ENCODE measurements around the gene EDEM1.

The EDEM1 gene

DNA sequence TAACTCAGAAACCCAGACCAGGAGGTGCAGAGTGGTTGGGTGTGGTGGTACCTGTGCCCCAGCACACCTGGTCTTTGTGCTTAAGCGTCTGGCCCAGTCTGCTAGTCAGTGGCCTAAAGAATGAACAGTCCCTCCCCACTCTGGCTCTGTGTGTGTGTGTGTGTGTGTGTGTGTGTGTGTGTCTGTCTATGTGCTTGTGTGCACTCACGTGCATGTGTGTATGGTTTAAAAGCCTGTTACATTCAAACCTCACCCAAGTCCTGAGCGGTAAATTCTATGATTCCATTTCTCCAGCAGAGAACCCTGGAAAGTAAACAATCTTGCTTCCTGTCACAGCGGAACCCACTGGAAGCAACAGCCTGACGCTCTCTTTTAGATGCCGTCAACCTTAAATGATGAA is 34.2 kb downstream of the EDEM1 start:
- H3K4me1 ChIP-seq (ENCODE audit: insufficient read depth, low read length): peaks cover 11% of the 10 kb centered on the region
- H3K27me3 ChIP-seq (ENCODE audit: control insufficient read depth in 1 of 2, insufficient read depth in 2 of 2, low read length in 2 of 2): no peaks in the 10 kb centered on the region
- H3K4me3 ChIP-seq (ENCODE audit: low read depth in 1 of 2, low read length in 2 of 2): no peak overlapping the region
- no peak overlapping the region for H3K27ac ChIP-seq (ENCODE audit: low read depth, low read length)
- no peak overlapping the region for H3K9ac ChIP-seq (ENCODE audit: low read length)
- H3K9me3 ChIP-seq (ENCODE audit: low read length): no peaks in the 10 kb centered on the region
- peaks cover 5% of the 10 kb centered on the region for H3K36me3 ChIP-seq (ENCODE audit: insufficient read depth, low read length)

DNA sequence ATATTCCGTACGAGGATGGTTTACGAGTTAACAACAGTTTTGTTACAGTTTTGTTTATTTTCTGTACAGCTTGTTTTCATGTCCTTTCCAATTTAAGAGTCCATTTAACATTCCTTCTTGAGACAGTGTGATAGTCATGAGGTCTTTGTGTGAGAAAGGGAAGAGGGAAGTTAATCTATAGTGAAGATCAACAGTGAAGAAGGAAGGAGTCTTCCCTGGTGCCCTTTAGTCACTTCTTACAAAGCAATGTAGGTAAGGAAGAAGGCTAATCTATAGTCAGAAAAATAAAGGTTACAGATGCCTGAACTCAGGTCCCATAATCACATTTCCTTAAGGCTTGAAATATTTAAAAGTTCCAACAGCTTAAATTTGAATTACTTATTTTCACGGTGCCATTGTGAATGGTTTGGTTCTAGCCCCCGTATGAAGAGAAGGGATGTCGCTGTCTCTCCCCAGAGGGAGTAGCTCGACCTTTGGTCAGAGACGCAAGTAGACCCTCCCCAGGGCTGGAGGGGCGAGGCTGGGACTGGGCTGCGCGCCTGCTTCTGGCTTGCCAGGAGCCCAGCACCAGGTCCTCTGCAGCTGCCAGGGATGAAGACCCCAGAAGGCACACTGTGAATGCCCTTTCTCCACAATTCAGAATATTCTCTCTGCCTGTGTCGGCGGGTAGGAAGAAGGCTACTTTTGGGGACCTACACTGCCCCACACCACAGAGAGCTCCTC is 34.9 kb downstream of the EDEM1 start:
- H3K4me1 ChIP-seq (ENCODE audit: insufficient read depth, low read length): peaks cover 11% of the 10 kb centered on the region
- no peak overlapping the region for H3K9ac ChIP-seq (ENCODE audit: low read length)
- no peak overlapping the region for H3K27ac ChIP-seq (ENCODE audit: low read depth, low read length)
- no peaks in the 10 kb centered on the region for H3K27me3 ChIP-seq (ENCODE audit: control insufficient read depth in 1 of 2, insufficient read depth in 2 of 2, low read length in 2 of 2)
- H3K36me3 ChIP-seq (ENCODE audit: insufficient read depth, low read length): no peaks in the 10 kb centered on the region
- no peaks in the 10 kb centered on the region for H3K9me3 ChIP-seq (ENCODE audit: low read length)
- H3K4me3 ChIP-seq (ENCODE audit: low read depth in 1 of 2, low read length in 2 of 2): no peak overlapping the region

- Histone ChIP-seq H3K4me3 (ENCODE audit: low read depth in 1 of 2, low read length in 2 of 2) (no peak overlapping the region), H3K9me3 (ENCODE audit: low read length) (no peaks in the 10 kb centered on the region), H3K36me3 (ENCODE audit: insufficient read depth, low read length) (no peaks in the 10 kb centered on the region), H3K9ac (ENCODE audit: low read length) (no peak overlapping the region), H3K4me1 (ENCODE audit: insufficient read depth, low read length) (no peaks in the 10 kb centered on the region), H3K27me3 (ENCODE audit: control insufficient read depth in 1 of 2, insufficient read depth in 2 of 2, low read length in 2 of 2) (no peaks in the 10 kb centered on the region), H3K27ac (ENCODE audit: low read depth, low read length) (no peak overlapping the region)
Measured at GRCh38 chr3:5226783-5227182, 39.3 kb downstream of the EDEM1 start.

GRCh38 chr3:5227812-5228211 is 40.3 kb downstream of the EDEM1 start:
- H3K9me3 ChIP-seq (ENCODE audit: low read length): no peaks in the 10 kb centered on the region

GRCh38 chr3:5229414-5229813 is 41.9 kb downstream of the EDEM1 start:
- Histone ChIP-seq H3K9ac (ENCODE audit: low read length) (no peak overlapping the region), H3K27ac (ENCODE audit: low read depth, low read length) (no peak overlapping the region), H3K36me3 (ENCODE audit: insufficient read depth, low read length) (no peaks in the 10 kb centered on the region), H3K4me1 (ENCODE audit: insufficient read depth, low read length) (no peaks in the 10 kb centered on the region), H3K4me3 (ENCODE audit: low read depth in 1 of 2, low read length in 2 of 2) (no peak overlapping the region), H3K9me3 (ENCODE audit: low read length) (no peaks in the 10 kb centered on the region), H3K27me3 (ENCODE audit: control insufficient read depth in 1 of 2, insufficient read depth in 2 of 2, low read length in 2 of 2) (no peaks in the 10 kb centered on the region)

More at GRCh38 chr3:5227812-5228211, 40.3 kb downstream of the EDEM1 start:
- H3K27me3 ChIP-seq (ENCODE audit: control insufficient read depth in 1 of 2, insufficient read depth in 2 of 2, low read length in 2 of 2): no peaks in the 10 kb centered on the region
- H3K36me3 ChIP-seq (ENCODE audit: insufficient read depth, low read length): no peaks in the 10 kb centered on the region
- H3K4me1 ChIP-seq (ENCODE audit: insufficient read depth, low read length): no peaks in the 10 kb centered on the region
- no peak overlapping the region for H3K27ac ChIP-seq (ENCODE audit: low read depth, low read length)
- no peak overlapping the region for H3K9ac ChIP-seq (ENCODE audit: low read length)
- H3K4me3 ChIP-seq (ENCODE audit: low read depth in 1 of 2, low read length in 2 of 2): no peak overlapping the region

GRCh38 chr3:5231074-5231473 is 43.6 kb downstream of the EDEM1 start:
- Histone ChIP-seq H3K9me3 (ENCODE audit: low read length) (no peaks in the 10 kb centered on the region), H3K9ac (ENCODE audit: low read length) (no peak overlapping the region), H3K27me3 (ENCODE audit: control insufficient read depth in 1 of 2, insufficient read depth in 2 of 2, low read length in 2 of 2) (no peaks in the 10 kb centered on the region), H3K4me3 (ENCODE audit: low read depth in 1 of 2, low read length in 2 of 2) (no peak overlapping the region), H3K36me3 (ENCODE audit: insufficient read depth, low read length) (no peaks in the 10 kb centered on the region), H3K4me1 (ENCODE audit: insufficient read depth, low read length) (no peaks in the 10 kb centered on the region), H3K27ac (ENCODE audit: low read depth, low read length) (no peak overlapping the region)

- Histone ChIP-seq H3K36me3 (ENCODE audit: insufficient read depth, low read length) (no peaks in the 10 kb centered on the region), H3K9ac (ENCODE audit: low read length) (no peak overlapping the region), H3K4me3 (ENCODE audit: low read depth in 1 of 2, low read length in 2 of 2) (no peak overlapping the region), H3K27ac (ENCODE audit: low read depth, low read length) (no peak overlapping the region), H3K4me1 (ENCODE audit: insufficient read depth, low read length) (no peaks in the 10 kb centered on the region), H3K27me3 (ENCODE audit: control insufficient read depth in 1 of 2, insufficient read depth in 2 of 2, low read length in 2 of 2) (no peaks in the 10 kb centered on the region), H3K9me3 (ENCODE audit: low read length) (no peaks in the 10 kb centered on the region)
Measured at GRCh38 chr3:5231487-5231886, 44.0 kb downstream of the EDEM1 start.

DNA sequence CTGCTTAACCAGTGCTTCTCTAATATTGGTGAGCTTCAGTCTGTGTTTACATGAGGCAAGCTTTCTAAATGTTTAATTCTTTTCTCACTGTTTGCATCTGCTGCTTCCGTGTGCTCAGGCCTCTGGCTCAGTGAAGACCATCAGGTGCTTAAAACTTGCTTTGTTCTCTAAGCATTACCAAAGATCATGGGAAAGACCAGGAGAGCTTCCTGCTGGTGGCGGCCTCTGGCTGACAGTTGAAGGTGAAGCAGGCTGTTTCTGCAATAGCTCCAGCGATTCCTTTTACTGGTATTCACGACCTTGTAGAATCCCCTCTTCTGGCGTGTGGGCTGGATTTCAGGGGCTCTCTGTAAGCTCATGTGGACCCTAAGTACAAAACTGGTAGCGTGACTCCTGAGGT is 45.1 kb downstream of the EDEM1 start:
- H3K27ac ChIP-seq (ENCODE audit: low read depth, low read length): no peak overlapping the region
- no peaks in the 10 kb centered on the region for H3K9me3 ChIP-seq (ENCODE audit: low read length)
- no peaks in the 10 kb centered on the region for H3K4me1 ChIP-seq (ENCODE audit: insufficient read depth, low read length)
- no peaks in the 10 kb centered on the region for H3K27me3 ChIP-seq (ENCODE audit: control insufficient read depth in 1 of 2, insufficient read depth in 2 of 2, low read length in 2 of 2)
- no peak overlapping the region for H3K4me3 ChIP-seq (ENCODE audit: low read depth in 1 of 2, low read length in 2 of 2)
- H3K36me3 ChIP-seq (ENCODE audit: insufficient read depth, low read length): no peaks in the 10 kb centered on the region
- no peak overlapping the region for H3K9ac ChIP-seq (ENCODE audit: low read length)

- Histone ChIP-seq H3K4me1 (ENCODE audit: insufficient read depth, low read length) (no peaks in the 10 kb centered on the region), H3K36me3 (ENCODE audit: insufficient read depth, low read length) (no peaks in the 10 kb centered on the region), H3K27me3 (ENCODE audit: control insufficient read depth in 1 of 2, insufficient read depth in 2 of 2, low read length in 2 of 2) (no peaks in the 10 kb centered on the region), H3K9me3 (ENCODE audit: low read length) (no peaks in the 10 kb centered on the region), H3K4me3 (ENCODE audit: low read depth in 1 of 2, low read length in 2 of 2) (no peak overlapping the region), H3K9ac (ENCODE audit: low read length) (no peak overlapping the region), H3K27ac (ENCODE audit: low read depth, low read length) (no peak overlapping the region)
Measured at GRCh38 chr3:5233026-5233425, 45.5 kb downstream of the EDEM1 start.

- H3K9ac ChIP-seq (ENCODE audit: low read length): no peak overlapping the region
- no peak overlapping the region for H3K4me3 ChIP-seq (ENCODE audit: low read depth in 1 of 2, low read length in 2 of 2)
- no peaks in the 10 kb centered on the region for H3K4me1 ChIP-seq (ENCODE audit: insufficient read depth, low read length)
- H3K9me3 ChIP-seq (ENCODE audit: low read length): no peaks in the 10 kb centered on the region
- H3K27me3 ChIP-seq (ENCODE audit: control insufficient read depth in 1 of 2, insufficient read depth in 2 of 2, low read length in 2 of 2): no peaks in the 10 kb centered on the region
- no peak overlapping the region for H3K27ac ChIP-seq (ENCODE audit: low read depth, low read length)
- no peaks in the 10 kb centered on the region for H3K36me3 ChIP-seq (ENCODE audit: insufficient read depth, low read length)
Measured at GRCh38 chr3:5235655-5236054, 48.1 kb downstream of the EDEM1 start.

DNA sequence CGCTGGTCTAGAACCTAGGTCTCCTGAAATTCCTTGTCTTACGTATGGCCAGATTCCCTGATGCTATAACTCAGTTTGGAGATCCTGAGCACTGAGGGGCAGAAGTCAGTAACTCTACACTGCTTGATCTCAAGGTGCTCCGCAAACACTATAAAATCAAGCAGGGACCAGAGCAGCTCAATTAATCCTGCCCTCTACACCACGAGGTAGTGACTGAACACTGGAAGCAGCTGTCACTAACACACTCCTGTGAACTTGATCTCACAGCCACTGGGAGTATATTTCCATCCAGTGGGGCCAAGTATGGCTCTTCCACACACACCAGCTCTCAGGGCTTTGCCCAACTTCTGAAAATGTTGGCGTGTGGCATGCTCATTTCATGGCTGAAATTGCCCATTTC is 51.0 kb downstream of the EDEM1 start:
- no peaks in the 10 kb centered on the region for H3K9me3 ChIP-seq (ENCODE audit: low read length)

DNA sequence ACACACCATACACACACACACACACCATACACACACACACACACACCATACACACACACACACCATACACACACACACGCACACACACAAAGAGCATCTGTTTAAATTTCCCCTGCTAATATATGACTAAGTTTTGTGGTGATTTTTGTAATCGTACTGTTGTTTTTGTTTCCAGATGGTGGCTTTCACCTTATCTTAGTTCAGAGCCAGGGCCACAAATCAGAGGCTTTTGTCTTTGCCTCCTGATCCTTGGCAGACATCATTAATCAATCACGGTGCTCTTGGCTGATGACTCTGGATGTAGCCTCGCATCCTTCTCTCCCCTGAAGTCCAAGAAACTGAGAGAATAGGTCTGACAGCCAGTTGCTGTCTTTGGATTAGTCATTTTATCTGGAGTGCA is 52.1 kb downstream of the EDEM1 start:
- Histone ChIP-seq H3K27ac (ENCODE audit: low read depth, low read length) (no peak overlapping the region), H3K27me3 (ENCODE audit: control insufficient read depth in 1 of 2, insufficient read depth in 2 of 2, low read length in 2 of 2) (no peaks in the 10 kb centered on the region), H3K9ac (ENCODE audit: low read length) (no peak overlapping the region), H3K4me1 (ENCODE audit: insufficient read depth, low read length) (no peaks in the 10 kb centered on the region), H3K9me3 (ENCODE audit: low read length) (no peaks in the 10 kb centered on the region), H3K36me3 (ENCODE audit: insufficient read depth, low read length) (no peaks in the 10 kb centered on the region), H3K4me3 (ENCODE audit: low read depth in 1 of 2, low read length in 2 of 2) (no peak overlapping the region)

More for the DNA sequence above, 51.0 kb downstream of the EDEM1 start:
- Histone ChIP-seq H3K9ac (ENCODE audit: low read length) (no peak overlapping the region), H3K4me1 (ENCODE audit: insufficient read depth, low read length) (no peaks in the 10 kb centered on the region), H3K4me3 (ENCODE audit: low read depth in 1 of 2, low read length in 2 of 2) (no peak overlapping the region), H3K27me3 (ENCODE audit: control insufficient read depth in 1 of 2, insufficient read depth in 2 of 2, low read length in 2 of 2) (no peaks in the 10 kb centered on the region), H3K27ac (ENCODE audit: low read depth, low read length) (no peak overlapping the region), H3K36me3 (ENCODE audit: insufficient read depth, low read length) (no peaks in the 10 kb centered on the region)

All from muscle layer of colon (tissue), 2 donors.